Nephron progenitor cell (in vitro differentiated cells): ENCODE data around the gene USP2.

Source experiments
- DNase-seq: peaks from one replicate; pipeline ENCODE4 v3.0.0; 2021
- H3K27ac Mint-ChIP-seq: 2 replicates; pipeline ENCODE4 v1.8.0; 2021; ENCODE audit warnings: mild to moderate bottlenecking, moderate library complexity, mixed read lengths
- H3K27me3 Mint-ChIP-seq: 2 replicates; pipeline ENCODE4 v1.8.0; 2021; ENCODE audit warnings: mild to moderate bottlenecking, low read depth, mixed read lengths; ENCODE audit not compliant: poor library complexity
- H3K36me3 Mint-ChIP-seq: 2 replicates; pipeline ENCODE4 v1.8.0; 2021; ENCODE audit warnings: low read depth, mixed read lengths
- H3K4me1 Mint-ChIP-seq: 2 replicates; pipeline ENCODE4 v1.8.0; 2021; ENCODE audit warnings: mixed read lengths
- H3K4me3 Mint-ChIP-seq: 2 replicates; pipeline ENCODE4 v1.8.0; 2021; ENCODE audit warnings: mild to moderate bottlenecking, moderate library complexity, mixed read lengths
- H3K9me3 Mint-ChIP-seq: 2 replicates; pipeline ENCODE4 v1.8.0; 2021; ENCODE audit warnings: mild to moderate bottlenecking, moderate library complexity, mixed read lengths
- TF ChIP-seq, protein P1 (sequence below): fragments of 200-600 bp; sonication (generic); IDR thresholded peaks from 2 replicates; pipeline ENCODE4 v1.5.0; 2021; ENCODE audit warnings: antibody characterized with exemption

USP2 gene

DNA sequence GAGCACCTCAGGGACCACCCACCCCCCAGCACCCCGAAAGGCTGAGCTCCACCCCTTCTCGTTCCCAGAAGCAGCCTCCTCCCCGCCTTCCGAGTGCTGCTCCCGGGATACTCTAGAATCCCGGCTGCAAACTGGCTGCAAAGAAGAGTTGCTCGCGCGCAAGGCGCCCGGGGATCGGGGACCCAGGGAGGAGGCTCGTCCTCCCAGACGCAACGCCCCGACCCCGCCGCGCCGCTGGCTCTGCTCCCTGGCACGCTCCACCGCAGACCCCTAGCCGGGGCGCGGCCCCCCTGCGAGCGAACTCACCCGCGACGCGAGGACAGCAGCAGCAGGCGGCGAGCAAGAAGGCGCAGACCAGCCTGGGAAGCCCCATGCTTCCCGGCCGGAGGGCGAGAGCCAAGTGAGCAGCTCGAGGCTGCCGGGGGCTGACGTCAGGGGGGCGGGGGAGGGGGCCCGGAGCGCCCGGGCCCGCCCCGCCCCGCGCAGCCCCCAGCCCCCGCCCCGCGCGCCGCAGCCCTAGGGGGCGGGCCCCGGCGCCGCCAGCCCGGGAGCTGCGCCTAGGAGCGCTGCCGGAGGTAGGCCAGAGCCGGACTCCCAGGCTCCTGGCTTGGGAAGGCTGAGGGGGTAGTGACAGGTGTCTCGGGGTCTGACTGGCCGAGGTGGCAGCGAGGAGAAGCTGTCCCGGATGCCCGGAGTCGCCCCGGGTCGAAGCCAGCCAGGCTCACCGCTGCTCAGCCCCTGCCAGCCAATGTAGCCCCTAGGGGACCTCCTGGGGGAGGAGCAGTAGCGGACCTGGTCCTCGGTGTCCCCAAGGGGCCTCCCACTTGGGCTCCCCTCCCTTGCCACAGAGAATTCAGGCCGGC lies 64.5 kb downstream of the USP2 start, which contains the start of gene MCAM:
TSS of gene MCAM (minus strand) at position 402 of the 863 bp plus-strand sequence. CDS start at position 373, 29 bp downstream.
- H3K27me3 Mint-ChIP-seq = peaks cover 26% of the 10 kb centered on the region
- peak; percentile 75 for DNase-seq
- TF ChIP-seq, protein P1, sequence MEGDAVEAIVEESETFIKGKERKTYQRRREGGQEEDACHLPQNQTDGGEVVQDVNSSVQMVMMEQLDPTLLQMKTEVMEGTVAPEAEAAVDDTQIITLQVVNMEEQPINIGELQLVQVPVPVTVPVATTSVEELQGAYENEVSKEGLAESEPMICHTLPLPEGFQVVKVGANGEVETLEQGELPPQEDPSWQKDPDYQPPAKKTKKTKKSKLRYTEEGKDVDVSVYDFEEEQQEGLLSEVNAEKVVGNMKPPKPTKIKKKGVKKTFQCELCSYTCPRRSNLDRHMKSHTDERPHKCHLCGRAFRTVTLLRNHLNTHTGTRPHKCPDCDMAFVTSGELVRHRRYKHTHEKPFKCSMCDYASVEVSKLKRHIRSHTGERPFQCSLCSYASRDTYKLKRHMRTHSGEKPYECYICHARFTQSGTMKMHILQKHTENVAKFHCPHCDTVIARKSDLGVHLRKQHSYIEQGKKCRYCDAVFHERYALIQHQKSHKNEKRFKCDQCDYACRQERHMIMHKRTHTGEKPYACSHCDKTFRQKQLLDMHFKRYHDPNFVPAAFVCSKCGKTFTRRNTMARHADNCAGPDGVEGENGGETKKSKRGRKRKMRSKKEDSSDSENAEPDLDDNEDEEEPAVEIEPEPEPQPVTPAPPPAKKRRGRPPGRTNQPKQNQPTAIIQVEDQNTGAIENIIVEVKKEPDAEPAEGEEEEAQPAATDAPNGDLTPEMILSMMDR = no peak
- H3K36me3 Mint-ChIP-seq = no peaks in the 10 kb centered on the region
- H3K9me3 Mint-ChIP-seq = no peaks in the 10 kb centered on the region
- H3K4me1 Mint-ChIP-seq = peaks cover 44% of the 10 kb centered on the region
- H3K27ac Mint-ChIP-seq = no peak within 1 kb of the TSS
- H3K4me3 Mint-ChIP-seq = peak within 1 kb of the TSS; percentile 75

DNA sequence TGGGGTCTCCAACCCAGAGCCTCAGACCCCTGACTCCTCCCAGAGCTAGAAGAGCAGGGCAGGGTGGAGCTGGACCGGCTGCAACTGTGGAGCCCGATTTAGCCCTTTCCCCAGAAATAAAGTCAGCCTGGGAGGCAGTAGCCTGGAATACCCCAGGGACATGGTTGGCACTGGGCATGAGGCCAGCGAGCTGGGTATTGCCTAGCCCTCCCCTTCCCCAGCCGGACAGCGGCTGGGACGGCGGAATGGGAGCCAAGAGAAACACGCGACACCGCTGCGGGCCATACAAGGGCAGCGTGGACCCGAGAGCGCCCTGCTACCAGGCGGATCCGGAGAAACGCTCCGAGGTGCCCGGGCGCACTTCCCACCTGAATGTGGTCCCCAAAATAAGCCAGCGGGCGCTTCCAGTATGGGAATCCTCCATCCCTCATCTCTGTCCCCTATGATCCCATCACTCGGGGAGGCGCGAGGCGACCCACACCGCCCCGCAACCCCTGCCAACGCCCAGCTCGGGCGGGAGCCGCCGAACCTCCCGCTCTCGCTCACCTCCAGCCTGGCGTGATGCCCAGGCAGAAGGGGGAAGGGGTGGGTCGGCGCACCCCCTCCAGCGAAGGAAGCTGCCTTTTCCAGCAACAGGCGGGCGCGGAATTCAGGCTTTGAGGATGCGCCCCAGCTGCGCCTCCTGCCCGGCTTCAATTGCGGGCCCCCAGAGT lies 65.3 kb downstream of the USP2 start:
- no peak overlapping the region for H3K27ac Mint-ChIP-seq
- TF ChIP-seq, protein P1 = no peak
- DNase-seq = no peak
- H3K4me3 Mint-ChIP-seq = peak overlapping the region; percentile 75
- no peaks in the 10 kb centered on the region for H3K9me3 Mint-ChIP-seq
- no peaks in the 10 kb centered on the region for H3K36me3 Mint-ChIP-seq
- peaks cover 26% of the 10 kb centered on the region for H3K27me3 Mint-ChIP-seq
- H3K4me1 Mint-ChIP-seq = peaks cover 37% of the 10 kb centered on the region

DNA sequence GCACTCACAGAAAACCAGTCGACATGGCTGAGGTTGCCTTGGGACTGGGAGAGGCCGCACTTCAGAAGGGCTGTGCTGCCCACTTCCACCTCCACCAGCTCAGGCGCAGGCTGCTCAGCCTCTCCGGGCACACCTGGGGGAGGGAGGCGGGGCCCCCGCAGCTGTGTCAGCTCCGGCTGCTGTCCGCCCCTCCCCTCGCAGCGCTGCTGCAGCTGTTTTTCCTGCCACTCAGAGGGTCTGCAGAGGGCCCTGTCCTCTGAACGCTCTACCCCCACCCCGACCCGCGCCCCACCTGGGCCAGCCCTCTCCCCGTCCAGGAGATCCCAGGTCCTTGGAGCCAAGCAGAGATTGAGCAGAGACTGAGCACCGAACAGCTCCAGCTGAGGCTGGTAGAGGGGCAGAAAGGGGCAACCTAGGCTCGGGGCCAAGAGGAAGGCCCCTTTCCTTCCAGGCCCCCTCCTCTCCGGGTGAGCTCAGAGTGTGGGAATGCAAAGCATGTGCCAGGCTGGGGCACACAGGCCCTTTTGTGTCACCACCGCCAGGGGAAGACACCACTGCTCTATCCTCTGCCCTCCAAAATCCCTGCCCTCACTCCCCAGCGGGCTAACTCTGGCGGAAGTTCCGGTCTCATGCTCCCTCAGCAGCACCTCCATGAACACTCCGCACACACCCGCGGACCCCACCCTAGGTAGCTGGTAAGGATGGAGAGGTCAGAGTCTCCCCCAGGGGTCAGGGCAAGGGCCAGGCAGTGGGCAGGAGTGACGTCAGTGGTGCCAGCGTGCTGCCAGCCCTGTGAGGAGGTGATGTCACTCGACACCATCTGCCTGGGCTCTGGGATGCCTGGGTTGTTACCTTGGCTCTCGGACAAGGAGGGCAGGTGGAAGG lies 66.1 kb downstream of the USP2 start:
- Mint-ChIP-seq H3K36me3 (no peaks in the 10 kb centered on the region), H3K4me3 (peak overlapping the region; percentile 70), H3K27ac (no peak overlapping the region), H3K4me1 (peaks cover 35% of the 10 kb centered on the region), H3K27me3 (peaks cover 26% of the 10 kb centered on the region), H3K9me3 (no peaks in the 10 kb centered on the region)
- DNase-seq = peak; percentile 46
- TF ChIP-seq, protein P1 = no peak

DNA sequence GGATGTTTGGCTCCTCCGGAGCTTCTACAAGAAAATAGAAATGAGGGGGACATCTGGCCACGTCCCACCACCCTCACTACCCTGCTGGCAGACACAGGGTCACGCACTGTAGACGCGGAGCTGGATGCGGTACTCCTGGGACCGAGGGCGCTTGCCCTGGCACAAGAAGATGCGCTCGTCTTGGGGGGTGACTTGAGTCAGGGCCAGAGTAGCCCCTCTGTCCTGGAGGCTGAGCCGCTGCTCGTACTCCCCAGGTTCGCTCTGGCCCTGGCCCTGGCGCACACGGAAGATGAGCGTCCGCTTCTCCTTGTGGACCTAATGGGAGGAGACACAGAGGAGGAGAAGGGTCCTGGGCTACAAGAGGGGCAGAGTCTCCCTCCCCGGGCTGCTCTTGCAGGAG lies 66.8 kb downstream of the USP2 start:
- H3K36me3 Mint-ChIP-seq = peaks cover 3% of the 10 kb centered on the region
- H3K4me1 Mint-ChIP-seq = peaks cover 28% of the 10 kb centered on the region
- H3K4me3 Mint-ChIP-seq = peak overlapping the region; percentile 57
- no peak overlapping the region for H3K27ac Mint-ChIP-seq
- TF ChIP-seq, protein P1 = no peak
- peaks cover 24% of the 10 kb centered on the region for H3K27me3 Mint-ChIP-seq
- DNase-seq = no peak
- no peaks in the 10 kb centered on the region for H3K9me3 Mint-ChIP-seq

DNA sequence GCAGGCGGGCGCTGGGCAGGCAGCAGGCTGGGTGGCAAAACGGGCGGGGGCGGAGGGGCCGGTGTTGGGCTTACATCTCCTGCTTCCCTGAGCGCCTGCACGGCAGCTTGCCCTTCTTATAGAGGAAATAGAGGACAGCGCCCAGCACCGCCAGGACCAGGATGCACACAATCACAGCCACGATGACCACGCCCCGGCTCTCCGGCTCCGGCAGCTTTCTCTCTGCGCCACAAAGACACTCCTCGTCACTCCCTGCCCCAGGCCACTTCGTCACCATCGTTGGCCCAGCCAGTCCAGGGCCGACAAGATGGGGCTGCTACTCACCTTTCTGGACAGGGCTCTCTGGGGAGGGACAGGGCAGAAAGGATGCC lies 70.8 kb downstream of the USP2 start:
- TF ChIP-seq, protein P1 = no peak
- Mint-ChIP-seq H3K27me3 (peaks cover 16% of the 10 kb centered on the region), H3K9me3 (no peaks in the 10 kb centered on the region), H3K4me3 (no peak overlapping the region), H3K4me1 (peaks cover 24% of the 10 kb centered on the region), H3K27ac (peak overlapping the region; percentile 22), H3K36me3 (peaks cover 12% of the 10 kb centered on the region)
- no peak for DNase-seq
